Measurements from ENCODE around the gene NEURL1B.
"Not testable (repeated sequence)": the region's sequence is repeated elsewhere in the genome, so short reads cannot be mapped to it uniquely, and the experiment has no call there.

The NEURL1B gene

DNA sequence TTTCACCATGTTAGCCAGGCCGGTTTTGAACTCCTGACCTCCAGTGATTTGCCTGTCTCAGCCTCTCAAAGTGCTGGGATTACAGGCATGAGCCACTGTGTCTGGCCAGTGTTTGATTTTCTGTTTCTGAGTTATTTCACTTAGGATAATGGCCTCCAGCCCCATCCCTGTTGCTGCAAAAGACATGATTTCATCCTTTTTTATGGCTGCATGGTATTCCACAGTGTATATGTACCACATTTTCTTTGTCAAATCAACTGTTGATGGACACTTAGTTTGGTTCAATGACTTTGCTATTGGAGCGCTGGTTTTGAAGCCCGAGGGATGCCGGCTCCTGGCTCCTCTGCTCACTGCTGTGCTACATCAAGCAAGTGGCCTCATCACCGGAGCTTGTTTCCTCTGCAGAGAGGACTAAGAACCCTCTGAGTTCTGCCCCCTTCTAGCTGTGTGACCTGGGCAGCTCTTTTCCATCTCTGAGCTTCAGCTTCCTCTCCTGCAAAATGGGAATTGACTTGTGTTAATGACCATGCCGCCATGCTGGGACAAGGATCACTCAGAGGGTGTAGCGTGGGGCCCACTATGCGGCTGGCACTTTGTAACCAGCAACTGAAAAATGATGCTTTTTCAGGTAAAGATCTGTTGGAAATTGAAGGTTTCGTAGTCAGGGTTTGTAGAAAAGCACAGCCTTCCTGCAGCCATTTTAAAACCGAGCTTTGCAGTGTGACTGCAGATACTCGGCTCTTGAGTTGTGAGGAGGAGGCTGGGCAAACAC lies 4.6 kb upstream of the NEURL1B start:
- no peak for DNase-seq

DNA sequence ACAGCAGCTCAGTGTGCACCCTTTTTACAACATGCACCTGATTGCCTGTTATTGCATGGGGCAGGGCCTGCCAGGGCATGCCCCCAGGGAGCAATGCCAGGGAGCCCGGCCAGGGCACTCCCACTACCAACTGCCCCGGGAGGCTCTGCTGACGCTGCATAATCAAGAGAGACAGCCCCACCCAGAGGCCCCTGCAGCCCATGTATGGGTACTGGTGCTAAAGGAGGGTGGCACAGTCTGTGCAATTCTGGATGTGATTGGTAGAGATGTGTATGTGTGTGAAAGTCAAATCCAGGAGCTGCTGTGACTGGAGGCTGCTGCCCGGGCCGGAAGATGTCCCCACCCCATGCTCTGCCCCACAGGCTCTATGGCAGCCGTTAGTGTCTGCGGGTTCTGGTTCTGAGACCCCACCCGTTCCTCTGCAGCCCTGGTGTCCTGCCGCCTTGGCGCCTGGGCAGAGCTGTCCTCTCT lies 3.9 kb upstream of the NEURL1B start:
- peak; percentile 75 for DNase-seq

DNA sequence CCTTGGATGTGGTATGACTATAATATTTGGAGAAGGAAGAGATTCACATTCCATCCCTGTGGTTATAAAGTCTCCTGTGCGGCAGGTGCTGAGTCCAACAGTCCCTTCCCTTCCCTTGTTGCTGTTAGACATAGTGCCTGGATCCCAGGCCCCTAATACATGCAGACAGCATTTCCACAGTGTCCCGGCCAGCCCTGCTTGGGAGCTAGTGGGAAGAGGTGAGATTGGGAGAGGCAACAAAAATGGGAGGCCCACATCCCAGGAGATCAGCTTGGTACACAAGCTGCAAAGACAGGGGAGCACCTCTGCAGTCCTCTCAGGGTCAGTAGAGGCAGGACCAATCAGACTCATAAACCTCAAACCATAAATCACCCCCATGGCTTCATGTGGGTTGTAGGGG lies 3.3 kb upstream of the NEURL1B start:
- DNase-seq = no peak

DNA sequence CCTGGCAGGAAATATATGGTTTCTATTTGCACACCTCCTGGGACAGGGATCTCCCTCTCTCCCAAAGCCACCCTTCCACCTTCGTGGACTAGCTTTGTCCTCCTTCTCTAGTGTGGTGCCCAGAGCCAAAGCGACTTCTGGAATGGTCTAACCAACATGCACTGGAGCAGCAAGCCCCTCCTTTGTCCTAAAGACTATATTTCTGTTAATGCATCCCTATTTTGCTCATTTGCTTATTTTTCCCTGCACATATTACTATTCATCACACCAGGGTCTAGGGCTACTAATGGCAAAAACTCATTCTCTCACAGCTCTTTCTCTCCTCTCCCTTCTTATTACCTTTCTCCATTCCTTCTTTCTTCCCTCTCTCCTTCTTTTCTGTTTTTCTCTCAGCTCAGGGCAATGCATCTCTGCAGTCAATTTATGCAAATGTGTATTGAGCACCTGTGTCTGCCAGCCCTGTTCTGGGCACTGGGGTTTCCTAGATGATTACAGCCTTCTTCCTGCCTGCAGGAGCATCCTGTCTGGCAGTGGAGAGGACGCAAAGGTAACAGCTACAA lies 2.8 kb upstream of the NEURL1B start:
- DNase-seq = peak; percentile 36

DNA sequence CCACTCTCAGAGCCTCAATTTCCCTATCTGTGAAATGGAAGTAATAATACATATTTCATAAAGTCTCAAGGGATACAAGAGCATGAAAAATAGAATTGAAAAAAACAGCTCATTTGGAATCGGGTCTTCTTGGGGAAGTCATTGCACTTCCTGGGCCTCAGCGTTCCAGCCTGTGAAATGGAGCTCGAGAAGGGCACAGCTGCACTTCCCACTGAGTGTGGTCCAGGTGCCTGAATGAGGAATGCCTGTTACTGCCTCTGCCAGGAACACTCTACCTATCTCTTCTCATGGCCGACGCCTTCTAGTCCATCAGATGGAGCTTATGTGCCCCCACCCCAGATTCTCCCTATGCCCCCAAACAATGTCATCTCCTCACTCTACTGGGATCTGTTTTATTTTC lies 924 bp upstream of the NEURL1B start:
- DNase-seq = no peak

DNA sequence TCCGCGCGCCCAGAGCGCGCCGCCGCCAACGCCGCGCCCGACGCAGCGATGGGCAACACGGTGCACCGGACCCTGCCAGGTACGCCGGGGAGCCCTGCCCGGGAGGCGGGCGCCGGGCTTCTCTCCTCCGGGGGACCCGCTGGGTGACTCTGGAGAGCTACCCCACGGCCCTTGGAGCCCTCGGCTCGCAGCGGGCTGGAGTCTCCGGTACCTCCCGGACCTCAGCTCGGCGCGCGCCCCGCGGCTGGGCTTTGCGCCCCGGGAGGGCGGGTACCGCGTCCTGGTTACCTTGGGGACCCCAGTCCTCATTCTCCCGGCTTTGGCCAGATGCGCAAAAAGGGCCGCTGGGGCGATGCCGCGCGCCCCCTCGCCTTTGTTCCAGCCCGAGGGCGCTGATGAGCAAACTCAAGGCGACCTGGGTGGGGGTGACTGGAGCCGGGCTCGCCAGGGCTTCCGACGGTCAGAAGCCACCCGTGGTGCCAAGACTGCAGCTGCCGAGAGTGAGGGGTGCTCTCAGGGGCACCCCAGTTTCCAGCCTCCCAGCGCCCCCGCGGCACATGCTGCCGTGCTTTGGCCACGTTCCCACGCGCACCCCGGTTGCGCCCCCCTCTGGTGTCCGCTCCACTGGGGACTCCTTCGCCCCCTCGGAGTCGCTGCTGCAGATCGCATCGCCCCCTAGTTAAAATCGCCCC lies 442 bp downstream of the NEURL1B start:
- DNase-seq = no peak

DNA sequence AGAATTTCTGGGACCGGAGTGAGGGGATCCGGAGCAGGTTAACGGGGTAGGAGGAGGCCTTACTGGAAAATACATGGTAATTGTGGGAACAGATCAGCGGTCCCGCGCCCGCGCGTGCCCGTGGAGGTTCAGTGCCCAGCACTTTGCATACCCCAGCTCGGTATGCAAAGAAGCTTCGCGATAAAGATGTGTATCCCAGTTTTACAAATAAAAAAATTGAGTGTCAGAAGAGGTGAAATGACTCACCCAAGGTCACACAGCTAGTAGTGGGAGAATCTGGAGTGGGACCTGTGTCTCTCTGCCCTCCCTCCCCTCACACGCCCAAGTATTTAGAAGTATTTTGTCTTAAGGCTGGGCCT lies 967 bp downstream of the NEURL1B start:
- peak; percentile 48 for DNase-seq

DNA sequence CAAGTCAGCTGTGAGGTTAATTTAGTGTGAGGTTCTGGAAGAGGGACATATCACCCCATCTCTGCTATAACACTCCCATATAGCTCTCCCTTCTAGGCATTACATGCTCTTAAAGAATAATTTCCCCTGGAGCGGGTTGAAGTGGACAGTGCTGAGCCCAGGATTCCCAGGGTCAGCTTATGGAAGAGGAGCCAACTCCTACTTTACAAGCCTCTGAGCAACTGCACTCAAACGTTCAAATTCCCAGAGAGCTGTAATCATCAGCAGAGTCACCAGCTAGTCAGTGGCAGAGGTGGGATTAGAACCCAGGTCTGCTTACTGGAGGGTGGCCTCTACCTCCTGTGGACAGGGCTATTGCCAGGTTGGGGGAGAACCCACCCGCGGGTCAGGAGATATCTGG lies 1.4 kb downstream of the NEURL1B start:
- no peak for DNase-seq

DNA sequence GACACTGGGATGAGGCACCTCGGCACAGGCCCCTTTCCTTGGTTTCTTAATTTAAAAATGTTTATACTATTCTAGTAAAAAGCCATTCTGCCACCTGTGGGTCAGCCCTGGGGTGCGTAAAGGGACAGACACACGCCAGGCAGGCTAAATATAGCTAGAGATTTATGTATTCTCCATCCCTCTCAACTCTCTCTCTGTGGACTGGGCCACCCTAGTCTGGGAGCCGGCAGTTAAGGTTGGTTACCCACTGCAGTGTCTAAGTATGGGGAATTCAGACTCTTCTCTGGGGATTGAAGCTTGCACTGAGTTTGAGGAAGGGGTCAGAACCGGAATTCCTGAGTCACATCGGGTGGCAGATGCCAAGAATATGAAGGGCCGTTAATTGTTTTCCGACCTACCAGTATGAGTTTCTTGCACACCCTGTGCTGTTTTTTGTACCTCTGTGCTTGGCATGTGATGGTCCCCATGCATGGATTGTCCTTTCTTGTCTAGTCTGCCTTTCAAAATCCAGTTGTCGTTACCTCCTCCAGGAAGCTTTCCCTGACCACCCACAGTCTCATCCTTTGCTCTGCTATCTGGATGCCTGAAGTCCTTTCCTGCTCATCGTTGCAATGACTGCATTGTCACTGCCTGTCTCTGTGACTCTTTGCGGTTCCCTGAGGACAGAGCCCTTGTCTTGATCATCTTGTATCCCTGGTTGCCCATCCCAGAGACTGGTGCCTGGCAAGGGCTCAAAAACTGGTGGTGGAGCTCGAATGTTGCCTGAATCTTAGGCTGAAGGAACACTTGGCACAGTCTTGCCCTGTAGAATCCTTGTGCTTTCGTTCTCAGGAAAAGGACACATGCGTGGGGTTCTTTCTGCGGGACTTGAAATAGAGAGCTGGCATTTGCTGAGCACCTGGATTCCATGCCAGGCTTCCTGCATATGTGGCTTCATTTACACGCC lies 2.1 kb downstream of the NEURL1B start:
- DNase-seq = no peak

DNA sequence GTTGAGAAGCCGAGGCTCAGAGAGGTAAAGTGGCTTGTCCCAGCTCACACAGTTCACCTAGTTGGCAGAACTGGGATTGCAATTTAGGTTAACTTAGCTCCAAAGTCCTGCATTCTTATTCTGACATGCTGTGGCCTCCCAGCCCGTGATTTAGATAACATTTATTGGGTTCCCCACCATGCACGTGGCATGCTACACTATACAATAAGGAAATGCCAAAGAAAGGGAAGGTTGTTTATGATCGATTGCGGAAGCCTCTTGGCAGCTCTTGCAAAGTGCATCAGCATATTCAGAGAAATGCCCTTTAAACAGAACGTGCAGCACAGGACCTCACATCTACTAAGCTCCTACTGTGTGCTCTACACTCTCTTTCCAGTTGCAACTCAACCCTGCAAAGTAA lies 3.2 kb downstream of the NEURL1B start:
- DNase-seq = no peak

DNA sequence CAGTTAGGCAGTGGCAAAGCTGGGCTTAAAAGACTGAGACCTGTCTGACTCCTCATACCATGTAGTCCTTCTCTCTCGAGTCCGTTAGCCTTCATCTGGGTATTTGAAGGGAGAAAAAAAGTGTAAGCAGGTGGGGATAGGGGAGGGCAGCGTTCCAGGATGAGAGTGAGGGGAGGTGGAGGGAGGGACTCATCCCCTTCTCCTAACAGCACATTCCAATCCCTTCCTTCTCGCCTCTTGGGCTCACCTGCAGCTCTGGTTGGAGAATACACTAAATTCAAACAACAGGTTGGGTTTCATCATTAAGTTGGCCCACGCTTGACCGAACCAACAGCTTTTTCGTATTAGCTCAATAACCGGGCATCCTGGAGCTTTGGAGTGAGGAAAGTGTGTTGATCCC lies 3.6 kb downstream of the NEURL1B start:
- no peak for DNase-seq

DNA sequence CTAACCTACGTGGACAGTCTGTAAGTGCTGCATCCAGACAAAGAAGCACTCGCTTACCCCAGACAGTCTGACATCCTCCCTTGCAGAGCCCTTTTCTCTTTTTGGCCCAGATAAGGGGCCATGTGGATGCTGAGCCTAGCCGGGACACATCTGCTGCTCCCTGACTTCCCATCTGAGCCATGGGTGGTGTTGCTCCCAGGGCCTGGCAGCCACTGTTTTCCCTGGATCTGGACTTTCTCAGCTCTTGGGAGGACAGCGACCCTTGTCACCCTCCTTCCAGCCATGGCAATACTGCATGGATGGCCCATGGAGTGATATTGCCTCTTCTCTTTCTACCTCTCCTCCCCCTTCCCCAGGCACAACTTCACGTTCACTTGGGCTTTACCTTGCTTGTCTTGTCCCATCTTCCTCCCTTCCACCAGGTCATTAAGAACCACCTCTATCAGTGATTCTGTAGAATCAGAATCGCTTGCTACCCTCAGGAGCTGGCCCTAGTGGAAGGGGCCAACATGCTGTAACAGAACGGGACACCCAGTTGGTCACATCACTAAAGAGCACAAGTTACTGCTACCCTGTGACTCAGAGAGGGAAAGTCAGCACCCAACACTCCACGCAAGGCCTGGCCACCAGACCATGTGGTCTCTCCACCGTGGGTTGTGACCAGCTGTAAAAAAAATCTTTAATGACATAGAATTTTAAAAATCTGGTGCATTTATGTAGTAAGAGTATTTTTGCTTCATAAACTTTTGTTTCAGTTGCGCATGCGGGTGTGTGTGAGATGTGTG lies 4.4 kb downstream of the NEURL1B start:
- DNase-seq = no peak

DNA sequence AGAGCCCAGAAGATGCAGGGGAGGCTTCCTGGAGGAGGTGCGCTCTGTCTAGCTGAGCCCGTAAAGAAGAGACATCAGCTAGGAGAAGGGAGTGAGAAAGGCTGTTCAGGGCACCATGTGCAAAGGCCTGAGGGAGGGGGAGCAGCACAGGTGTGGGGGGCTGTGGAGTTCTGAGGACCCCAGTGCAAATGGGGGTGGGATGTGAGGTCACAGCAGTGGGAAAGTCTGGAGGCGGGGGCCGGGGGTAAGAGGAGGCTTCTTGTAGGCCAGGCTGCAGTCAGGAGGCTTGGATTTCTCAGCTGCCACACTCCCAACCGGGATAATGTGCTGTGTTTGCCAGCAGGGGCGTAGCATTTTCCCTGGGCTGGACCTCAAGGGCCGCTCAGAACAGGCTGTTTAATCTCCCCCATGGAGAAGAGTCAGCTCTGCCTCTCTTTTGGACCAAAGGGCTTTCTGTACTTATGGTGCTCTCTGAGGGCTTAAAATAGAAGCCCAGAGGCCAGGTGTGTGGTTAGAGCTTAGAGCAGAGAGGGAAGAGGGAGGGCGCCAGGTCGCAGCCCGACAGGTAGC lies 5.7 kb downstream of the NEURL1B start:
- no peak for DNase-seq

DNA sequence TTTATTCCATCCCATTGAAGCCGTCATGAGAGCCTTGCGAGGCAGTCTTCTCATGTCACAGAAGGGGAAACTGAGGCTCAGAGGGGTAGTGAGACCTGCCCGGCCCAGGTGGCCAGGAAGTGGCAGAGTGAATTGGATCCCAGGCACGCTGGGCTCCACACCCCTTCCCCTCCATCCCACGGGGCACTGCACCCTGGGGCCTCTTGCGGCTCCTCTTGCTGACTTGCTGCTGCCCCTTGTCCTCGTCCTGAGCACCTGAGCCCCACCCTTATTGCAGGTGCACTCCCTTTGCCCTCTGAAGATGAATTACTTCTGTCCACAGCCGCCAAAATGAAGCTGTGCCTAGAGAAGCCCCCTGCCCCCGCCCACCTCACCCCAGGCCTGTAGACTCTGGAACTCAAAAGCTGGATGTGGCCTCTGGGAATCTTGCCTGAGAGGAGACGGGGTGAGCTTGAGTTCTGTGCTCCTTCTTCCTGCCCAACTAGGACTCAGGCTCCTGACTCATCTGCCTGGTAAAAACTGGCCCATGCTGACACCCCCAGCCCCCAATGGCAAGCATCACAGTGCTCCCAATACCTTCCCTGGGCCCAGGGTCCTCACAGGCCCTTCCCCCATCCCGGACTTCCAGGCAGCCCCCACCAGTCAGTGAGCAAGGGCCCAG lies 6.4 kb downstream of the NEURL1B start:
- no peak for DNase-seq

DNA sequence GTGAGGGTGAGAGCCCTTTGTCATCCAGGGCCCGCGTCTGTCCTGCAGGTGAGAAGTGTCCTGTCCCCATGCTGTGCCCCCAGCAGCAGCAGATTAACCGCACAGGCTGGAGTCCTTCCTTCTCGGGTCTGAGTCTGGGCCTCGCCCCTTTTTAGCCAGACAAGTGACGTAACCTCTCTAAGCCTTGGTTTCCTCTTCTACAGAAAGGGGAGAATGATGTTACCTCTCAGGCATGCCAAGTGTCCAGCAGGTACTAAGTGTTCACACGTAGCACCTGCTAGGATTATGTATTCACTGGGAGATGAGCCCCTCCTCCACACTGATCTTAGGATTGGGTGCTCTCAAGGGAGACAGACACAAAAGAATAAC lies 6.9 kb downstream of the NEURL1B start:
- DNase-seq = no peak

DNA sequence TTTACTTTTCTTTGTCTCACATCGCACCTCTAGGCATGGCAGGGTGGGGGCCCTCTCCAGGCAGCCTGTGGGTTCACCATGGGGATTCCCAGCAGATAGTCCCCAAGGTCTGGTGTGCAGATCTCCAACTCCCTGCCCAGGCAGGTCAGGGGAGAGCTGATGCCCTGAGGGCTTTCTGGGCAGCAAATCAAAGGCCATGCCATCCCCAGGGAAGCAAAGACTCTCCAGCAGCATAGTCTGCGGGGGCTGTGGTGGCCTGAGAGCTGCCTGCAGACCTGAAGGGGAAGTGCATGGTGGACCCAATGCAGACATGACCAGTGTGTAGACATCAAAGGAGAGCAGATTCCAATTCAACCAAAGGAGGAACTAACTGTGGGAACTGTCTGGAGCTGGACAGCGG lies 7.7 kb downstream of the NEURL1B start:
- no peak for DNase-seq

DNA sequence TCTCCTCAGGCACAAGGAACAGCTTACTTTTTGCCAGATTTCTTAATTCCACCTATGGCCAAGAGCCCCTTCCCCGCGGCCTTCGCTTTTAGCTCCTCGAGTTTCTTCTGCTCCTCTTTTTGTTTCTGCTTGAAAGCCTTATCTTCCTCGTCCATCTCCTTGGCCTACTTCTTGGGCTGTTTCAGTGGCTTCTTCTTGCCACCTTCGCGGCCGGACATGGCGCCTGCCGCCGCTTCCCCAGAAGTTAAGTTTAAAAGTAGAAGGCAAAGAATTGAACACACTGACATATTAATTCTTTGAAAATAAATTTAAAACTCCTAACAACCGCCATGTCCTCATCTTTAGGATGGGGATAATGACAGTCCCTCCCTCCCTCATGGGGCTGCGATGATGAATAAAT lies 15.4 kb downstream of the NEURL1B start:
- DNase-seq = not testable (repeated sequence)

DNA sequence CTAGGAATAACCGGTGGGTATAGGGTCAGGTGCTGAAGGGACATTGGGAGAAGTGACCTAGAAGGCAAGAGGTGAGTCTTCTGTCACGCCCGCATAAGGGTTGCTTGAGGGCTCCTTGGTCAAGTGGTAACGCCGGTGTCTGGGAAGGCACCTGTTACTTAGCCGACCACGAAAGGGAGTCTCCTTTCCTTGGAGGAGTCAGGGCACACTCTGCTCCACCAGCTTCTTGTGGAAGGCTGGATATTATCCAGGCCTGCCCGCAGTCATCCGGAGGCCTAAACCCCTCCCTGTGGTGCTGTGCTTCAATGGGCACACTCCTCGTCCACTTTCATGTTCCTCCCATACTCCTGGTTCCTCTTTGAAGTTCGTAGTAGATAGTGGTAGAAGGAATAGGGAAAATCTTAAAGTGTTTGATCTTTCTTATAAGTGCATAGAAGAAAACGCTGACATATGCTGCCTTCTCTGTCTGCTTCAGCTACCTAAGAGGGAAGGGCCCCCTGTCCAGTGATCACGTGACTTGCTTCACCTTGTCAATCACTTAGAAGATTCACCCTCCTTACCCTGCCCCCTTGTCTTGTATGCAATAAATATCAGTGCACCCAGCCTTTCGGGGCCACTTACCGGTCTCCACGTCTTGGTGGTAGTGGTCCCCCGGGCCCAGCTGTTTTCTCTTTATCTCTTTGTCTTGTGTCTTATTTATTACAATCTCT lies 16.6 kb downstream of the NEURL1B start:
- DNase-seq = not testable (repeated sequence)

DNA sequence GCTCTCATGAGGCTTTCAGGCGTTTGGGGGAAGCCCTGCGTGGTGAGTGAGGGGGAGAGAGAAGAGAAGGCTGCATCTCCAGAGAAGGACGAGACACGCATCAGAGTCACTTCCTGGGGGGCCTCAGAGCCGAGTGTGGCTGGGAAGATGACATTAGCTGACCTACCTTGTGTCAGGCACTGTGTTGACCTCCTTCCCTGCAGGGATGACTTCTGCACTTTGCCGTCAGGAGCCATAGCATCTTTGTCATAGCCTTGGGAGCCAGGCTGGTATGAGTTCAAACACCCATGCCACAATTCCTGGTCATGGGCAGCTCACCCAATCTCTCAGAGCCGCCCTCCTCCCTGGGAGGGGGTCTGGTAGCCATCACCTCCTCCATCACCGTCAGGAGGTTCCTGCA lies 17.3 kb downstream of the NEURL1B start:
- DNase-seq = no peak

DNA sequence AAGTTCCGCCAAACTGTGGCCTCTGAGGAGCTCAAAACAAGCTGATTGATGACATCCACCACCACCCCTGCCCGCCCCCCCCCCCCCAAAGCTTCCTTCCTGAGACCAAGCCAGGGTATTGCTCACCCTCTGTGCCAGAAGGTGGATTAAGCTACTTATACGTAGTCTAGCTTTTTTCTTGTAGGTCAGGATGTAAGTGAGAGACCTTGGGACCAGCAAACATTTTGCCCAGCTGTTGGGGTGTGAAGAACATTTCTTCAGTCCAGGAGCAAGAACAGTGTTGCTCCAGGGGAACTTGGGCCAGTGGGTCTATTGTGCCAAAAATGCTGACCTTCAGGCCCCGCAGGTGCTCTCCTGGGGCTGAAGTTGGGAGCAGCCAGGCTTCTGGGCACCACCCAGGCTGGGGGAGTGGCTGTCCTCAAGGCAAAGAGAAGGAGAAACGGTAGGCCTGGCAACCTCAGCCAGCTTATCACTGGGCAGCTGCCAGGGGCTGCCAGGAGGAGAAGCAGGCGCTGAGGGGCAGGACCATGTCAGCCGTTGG lies 18.0 kb downstream of the NEURL1B start:
- no peak for DNase-seq

DNA sequence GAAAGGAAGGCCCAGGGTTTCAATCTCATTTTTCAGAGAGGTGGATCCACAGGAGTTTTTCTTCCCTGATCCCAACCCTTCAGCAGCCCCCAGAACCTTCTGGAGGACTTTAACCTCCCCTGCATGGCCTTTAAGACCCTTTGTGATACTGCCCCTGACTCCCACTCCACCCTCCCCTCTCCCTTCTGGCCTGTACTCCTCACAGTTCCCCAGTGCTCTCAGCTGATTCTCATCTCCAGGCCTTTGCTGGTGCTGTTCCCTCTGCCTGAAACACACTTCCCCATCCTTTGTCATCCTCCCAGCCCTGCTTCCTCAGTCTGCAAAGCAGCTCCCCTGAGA lies 18.5 kb downstream of the NEURL1B start:
- DNase-seq = no peak
